ENCODE measurements around the gene PTEN. TPM values are rescaled to one million over a fixed set of nuclear protein-coding genes. Genes with fewer than 3 reads are reported as not detected.
A peak's percentile ranks its signal among the peaks of the same experiment; 100 is the strongest.

The PTEN gene
- total and polyA plus RNA-seq, 2 experiments from 2014 or later: 20.8 to 64.0 TPM

- H3K4me1 Mint-ChIP-seq: peaks cover 4% of the 10 kb centered on the region; the same call in 1 of the 3 replicates
- Histone ChIP-seq H3K36me3 (ENCODE audit: insufficient read depth) (no peaks in the 10 kb centered on the region), H3K4me1 (ENCODE audit: insufficient read depth) (no peaks in the 10 kb centered on the region), H3K79me2 (replicated peaks; ENCODE audit: insufficient read depth) (no peaks in the 10 kb centered on the region), H2AFZ (no peak overlapping the region), H3K4me2 (no peak overlapping the region), H4K20me1 (replicated peaks; ENCODE audit: insufficient read depth) (no peaks in the 10 kb centered on the region), H3K4me3 (no peak overlapping the region), H3K9me2 (ENCODE audit: insufficient read depth) (no peaks in the 10 kb centered on the region), H3K27me3 (ENCODE audit: insufficient read depth) (no peaks in the 10 kb centered on the region), H3K27ac (ENCODE audit: low read depth) (no peak overlapping the region), H3F3A (replicated peaks; ENCODE audit: low read depth) (no peaks in the 10 kb centered on the region)
- no peak overlapping the region for H3K27ac Mint-ChIP-seq
- H3K27me3 Mint-ChIP-seq (ENCODE audit: insufficient read depth, low read depth, poor library complexity): no peaks in the 10 kb centered on the region
- H3K4me3 Mint-ChIP-seq: no peak overlapping the region
- no peak for TF ChIP-seq JUNB (IDR thresholded peaks at IDR 0.05; ENCODE audit: unreplicated experiment)
- no peak for TF ChIP-seq POLR2AphosphoS5 (IDR thresholded peaks at IDR 0.05; ENCODE audit: low read depth)
- TF ChIP-seq ETS1 (IDR thresholded peaks at IDR 0.05): no peak
- no peak for TF ChIP-seq ZNF331 (CRISPR knock-in tag; IDR thresholded peaks at IDR 0.05; ENCODE audit: low read depth)
- TF ChIP-seq CREB1 (CRISPR knock-in tag; IDR thresholded peaks at IDR 0.05; ENCODE audit: low read depth): no peak
- TF ChIP-seq EZH2phosphoT487 (IDR thresholded peaks at IDR 0.05; ENCODE audit: unreplicated experiment): no peak
- TF ChIP-seq ZNF114 (CRISPR knock-in tag; IDR thresholded peaks at IDR 0.05): no peak
- no peak for TF ChIP-seq CTCF (conservative IDR thresholded peaks at IDR 0.05; ENCODE audit: low read depth in 2 of 2)
- ATAC-seq: no peak
- H3K36me3 Mint-ChIP-seq (ENCODE audit: low read depth): no peaks in the 10 kb centered on the region
- no peaks in the 10 kb centered on the region for H3K9me3 Mint-ChIP-seq
- DNase-seq (ENCODE audit: low spot score): no peak
Observed at GRCh38 chr10:88017781-88018180, 154.4 kb downstream of the PTEN start.

GRCh38 chr10:88019753-88020152, 156.3 kb downstream of the PTEN start:
- Mint-ChIP-seq H3K36me3 (ENCODE audit: low read depth) (no peaks in the 10 kb centered on the region), H3K27ac (no peak overlapping the region), H3K4me1 (peaks cover 4% of the 10 kb centered on the region; the same call in 1 of the 3 replicates), H3K9me3 (no peaks in the 10 kb centered on the region), H3K4me3 (no peak overlapping the region), H3K27me3 (ENCODE audit: insufficient read depth, low read depth, poor library complexity) (no peaks in the 10 kb centered on the region)
- peak overlapping the region; percentile 59; the same call in 1 of the 2 replicates for H2AFZ ChIP-seq
- H3K27ac ChIP-seq (ENCODE audit: low read depth): no peak overlapping the region
- no peaks in the 10 kb centered on the region for H4K20me1 ChIP-seq (replicated peaks; ENCODE audit: insufficient read depth)
- no peak overlapping the region for H3K4me3 ChIP-seq
- no peaks in the 10 kb centered on the region for H3K79me2 ChIP-seq (replicated peaks; ENCODE audit: insufficient read depth)
- no peaks in the 10 kb centered on the region for H3K27me3 ChIP-seq (ENCODE audit: insufficient read depth)
- no peaks in the 10 kb centered on the region for H3K9me2 ChIP-seq (ENCODE audit: insufficient read depth)
- H3K4me1 ChIP-seq (ENCODE audit: insufficient read depth): no peaks in the 10 kb centered on the region
- H3K4me2 ChIP-seq: no peak overlapping the region
- no peak for DNase-seq (ENCODE audit: low spot score)
- peak; percentile 55 for ATAC-seq
- H3K36me3 ChIP-seq (ENCODE audit: insufficient read depth): no peaks in the 10 kb centered on the region
- no peaks in the 10 kb centered on the region for H3F3A ChIP-seq (replicated peaks; ENCODE audit: low read depth)
- TF ChIP-seq JUNB (IDR thresholded peaks at IDR 0.05; ENCODE audit: unreplicated experiment) (no peak), ZNF462 (CRISPR knock-in tag; IDR thresholded peaks at IDR 0.05) (no peak), ETS1 (IDR thresholded peaks at IDR 0.05) (no peak), EZH2phosphoT487 (IDR thresholded peaks at IDR 0.05; ENCODE audit: unreplicated experiment) (no peak), ZNF331 (CRISPR knock-in tag; IDR thresholded peaks at IDR 0.05; ENCODE audit: low read depth) (no peak), CREB1 (CRISPR knock-in tag; IDR thresholded peaks at IDR 0.05; ENCODE audit: low read depth) (no peak)

Data from GM23338 (cell line).